Hematopoietic multipotent progenitor cell treated with erythropoietin and hydrocortisone succinate and interleukin-3 and kit ligand, for 17 days (in vitro differentiated cells): ENCODE data around the gene FYB1.
"Not testable (repeated sequence)": the region's sequence is repeated elsewhere in the genome, so short reads cannot be mapped to it uniquely, and the experiment has no call there.

Source experiments
- DNase-seq: peaks from one replicate; pipeline ENCODE4 v3.0.0-alpha.2; 2015; ENCODE audit warnings: low spot score

The FYB1 gene

GRCh38 chr5:39219437-39219836 lies at the start of gene FYB1:
Gene FYB1, minus strand, starts transcription at chr5:39219563. Its CDS starts 16,603 bp downstream, at chr5:39202960.
- no peak for DNase-seq

DNA sequence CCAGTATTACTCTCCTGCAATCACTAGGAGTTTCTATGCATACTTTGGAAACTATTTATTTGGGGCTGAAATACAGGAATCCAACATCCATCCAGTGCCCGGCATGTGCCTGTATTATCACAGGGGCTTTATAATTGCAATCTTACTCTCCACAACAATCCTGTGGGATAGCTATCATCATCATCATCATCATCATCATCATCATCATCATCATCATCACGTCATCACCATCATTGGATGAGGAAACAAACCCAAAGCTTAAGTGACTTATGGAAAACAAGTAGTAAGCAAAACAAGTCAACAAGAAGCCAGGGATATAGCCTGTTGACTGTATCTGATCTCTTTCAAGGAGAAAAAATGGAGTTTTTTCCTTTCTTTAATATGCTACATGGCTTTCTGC lies 47.8 kb upstream of the FYB1 start:
- no peak for DNase-seq

DNA sequence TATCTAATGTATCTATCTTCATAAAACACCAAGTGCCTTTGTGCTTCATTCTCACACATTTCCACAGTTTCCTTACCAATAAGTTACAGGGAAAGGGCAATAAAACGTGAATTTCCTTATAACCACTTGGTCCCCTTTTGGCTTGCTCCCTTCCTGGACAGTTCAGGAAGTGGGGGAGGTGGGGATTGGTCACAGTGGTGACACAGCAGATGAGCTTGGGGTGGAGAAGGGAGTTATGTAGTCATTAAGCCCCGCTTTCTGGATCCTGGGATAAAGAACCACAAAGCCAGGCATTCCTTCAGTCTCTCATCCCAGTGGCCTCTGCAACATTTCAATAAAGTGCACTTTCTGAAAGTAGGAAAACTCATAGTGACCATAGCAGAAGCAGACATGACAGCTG lies 47.1 kb upstream of the FYB1 start:
- DNase-seq = no peak

DNA sequence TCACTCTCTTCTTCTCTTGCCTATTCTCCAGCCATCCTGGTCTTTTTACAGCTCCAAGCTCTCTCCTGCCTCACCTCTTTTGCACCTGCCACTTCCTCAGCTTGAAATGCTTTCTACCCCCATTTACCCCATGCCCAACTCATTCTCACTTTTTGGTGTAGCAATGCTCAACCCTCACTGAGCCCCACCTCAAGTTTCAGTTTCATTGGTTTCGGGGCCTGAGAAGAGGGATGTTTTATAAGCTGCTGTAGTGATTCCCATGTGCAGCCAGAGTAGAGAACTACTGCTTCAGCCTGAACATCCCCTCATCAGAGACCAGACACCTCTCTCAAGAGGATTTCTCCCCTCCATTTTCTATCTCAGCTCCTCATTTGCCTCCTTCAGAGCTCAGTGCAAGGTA lies 45.2 kb upstream of the FYB1 start:
- no peak for DNase-seq

- no peak for DNase-seq
These were observed 43.6 kb upstream of the FYB1 start for GRCh38 chr5:39262981-39263380.

- DNase-seq = no peak
These were observed 40.7 kb upstream of the FYB1 start for GRCh38 chr5:39260095-39260494.

- DNase-seq = no peak
These were observed 38.2 kb upstream of the FYB1 start for GRCh38 chr5:39257554-39257953.

- no peak for DNase-seq
These were observed 37.3 kb upstream of the FYB1 start for GRCh38 chr5:39256477-39257235.

- DNase-seq = no peak
These were observed 36.0 kb upstream of the FYB1 start for GRCh38 chr5:39255406-39255805.

GRCh38 chr5:39254671-39255070 lies 35.3 kb upstream of the FYB1 start:
- no peak for DNase-seq

- DNase-seq = no peak
These were observed 33.8 kb upstream of the FYB1 start for GRCh38 chr5:39253196-39253595.

GRCh38 chr5:39249564-39250274 lies 30.4 kb upstream of the FYB1 start:
- DNase-seq = no peak

GRCh38 chr5:39249069-39249468 lies 29.7 kb upstream of the FYB1 start:
- no peak for DNase-seq

GRCh38 chr5:39240750-39241149 lies 21.4 kb upstream of the FYB1 start:
- no peak for DNase-seq

- DNase-seq = no peak
These were observed 19.2 kb upstream of the FYB1 start for GRCh38 chr5:39238366-39239105.

DNA sequence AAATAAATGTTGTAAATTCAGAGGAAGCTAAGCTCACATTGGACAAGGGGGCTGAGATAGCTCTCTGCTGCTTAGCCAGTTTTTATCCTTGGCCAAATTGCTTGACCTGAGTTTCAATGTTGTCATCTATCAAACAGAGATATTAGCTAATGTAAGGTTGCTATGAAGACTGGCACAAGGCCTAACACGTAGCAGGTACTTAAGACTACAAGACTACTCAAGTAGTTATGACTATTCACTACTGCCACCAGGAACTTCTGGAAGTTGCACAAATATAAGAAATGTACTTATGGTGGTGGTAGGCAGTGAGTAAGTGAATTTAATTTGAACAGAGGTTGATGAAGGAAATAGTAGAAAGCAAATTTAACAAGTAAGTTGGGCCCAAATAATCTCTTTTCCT lies 17.4 kb upstream of the FYB1 start:
- no peak for DNase-seq

GRCh38 chr5:39235648-39236047 lies 16.3 kb upstream of the FYB1 start:
- no peak for DNase-seq

DNA sequence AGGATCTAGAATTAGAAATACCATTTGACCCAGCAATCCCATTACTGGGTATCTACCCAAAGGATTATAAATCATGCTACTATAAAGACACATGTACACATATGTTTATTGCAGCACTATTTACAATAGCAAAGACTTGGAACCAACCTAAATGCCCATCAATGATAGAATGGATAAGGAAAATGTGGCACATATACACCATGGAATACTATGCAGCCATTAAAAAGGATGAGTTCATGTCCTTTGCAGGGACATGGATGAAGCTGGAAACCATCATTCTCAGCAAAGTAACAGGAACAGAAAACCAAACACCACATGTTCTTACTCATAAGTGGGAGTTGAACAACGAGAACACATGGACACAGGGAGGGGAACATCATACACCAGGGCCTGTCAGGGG lies 15.1 kb upstream of the FYB1 start:
- DNase-seq = not testable (repeated sequence)

- no peak for DNase-seq
These were observed 14.4 kb upstream of the FYB1 start for GRCh38 chr5:39233783-39234182.

GRCh38 chr5:39231705-39232525 lies 12.6 kb upstream of the FYB1 start:
- DNase-seq = no peak

DNA sequence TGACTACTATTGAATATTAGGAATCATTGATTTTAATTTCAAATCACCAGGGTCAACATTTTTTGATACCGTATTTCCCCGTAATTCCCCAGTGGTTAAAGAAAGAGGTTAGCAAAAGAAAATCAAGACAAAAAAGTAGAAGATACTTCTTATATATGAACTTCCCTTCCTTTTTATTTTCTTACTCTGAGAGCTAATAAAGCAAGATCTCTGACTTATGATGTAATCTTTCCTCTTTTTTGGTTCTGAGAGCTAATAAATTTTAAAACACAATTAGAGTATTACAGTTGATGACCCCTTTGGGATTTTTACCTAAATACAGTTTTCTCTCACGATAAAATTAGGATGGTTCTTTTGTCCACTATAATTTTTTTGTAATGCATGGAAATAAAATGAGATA lies 9.2 kb upstream of the FYB1 start:
- no peak for DNase-seq

DNA sequence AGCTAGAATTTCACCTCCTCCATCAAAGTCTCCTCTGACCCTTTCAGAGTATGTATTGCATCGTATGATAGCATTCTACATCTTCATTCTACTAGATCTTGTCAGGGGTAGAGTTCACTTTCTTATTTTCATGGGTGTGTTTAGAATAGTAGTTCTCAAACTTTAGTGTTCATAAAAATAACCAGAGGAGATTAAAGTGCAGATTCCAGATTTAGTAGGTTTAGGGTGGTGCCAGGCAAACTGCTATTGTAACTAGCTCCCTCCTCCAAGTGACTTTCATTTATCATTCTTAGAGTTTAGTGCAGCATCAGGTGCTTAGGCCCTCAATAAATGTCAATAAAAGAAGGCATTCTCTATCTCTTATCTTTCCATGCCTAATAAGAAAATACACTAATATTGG lies 7.2 kb upstream of the FYB1 start:
- no peak for DNase-seq
